SK-N-SH treated with all-trans-retinoic acid at 6 μM for 48 hours (cell line): Measurements from ENCODE around the gene ASTN2.

Source experiments
- ATAC-seq: fragments of 200-7000 bp; cut with Tn5 transposase; 3 replicates; pipeline ENCODE4 v1.9.1; 2020; ENCODE audit warnings: mild to moderate bottlenecking, moderate library complexity
- ARNTL ChIP-seq: fragments of 450-650 bp; formaldehyde crosslinking; IDR thresholded peaks from 2 replicates; pipeline ENCODE4 v1.5.0; 2020; ENCODE audit warnings: low read depth, mild to moderate bottlenecking, moderate library complexity, borderline replicate concordance
- ESRRG ChIP-seq: fragments of 250-450 bp; sonication (Bioruptor Pico); IDR thresholded peaks from 2 replicates; pipeline ENCODE4 v1.6.1; 2021; ENCODE audit warnings: mild to moderate bottlenecking
- GLIS3 ChIP-seq: fragments of 250-450 bp; sonication (Bioruptor Pico); IDR thresholded peaks from 2 replicates; pipeline ENCODE4 v1.5.0; 2020; ENCODE audit warnings: mild to moderate bottlenecking, moderate library complexity
- ISL1 ChIP-seq: fragments of 250-450 bp; sonication (Bioruptor Pico); IDR thresholded peaks from 2 replicates; pipeline ENCODE4 v2.1.2; 2022; ENCODE audit warnings: mild to moderate bottlenecking, moderate library complexity
- OSR1 ChIP-seq: fragments of 250-450 bp; sonication (Bioruptor Pico); IDR thresholded peaks from 2 replicates; pipeline ENCODE4 v1.8.0; 2022; ENCODE audit warnings: moderate library complexity, mild to moderate bottlenecking, inconsistent platforms
- PPARA ChIP-seq: fragments of 250-450 bp; sonication (Bioruptor Pico); IDR thresholded peaks from 2 replicates; pipeline ENCODE4 v1.5.0; 2020; ENCODE audit warnings: mild to moderate bottlenecking, borderline replicate concordance
- RARB ChIP-seq: fragments of 250-450 bp; sonication (Bioruptor Pico); IDR thresholded peaks from 2 replicates; pipeline ENCODE4 v1.8.0; 2021; ENCODE audit warnings: mild to moderate bottlenecking, moderate library complexity
- SNAI2 ChIP-seq: fragments of 250-450 bp; sonication (Bioruptor Pico); IDR thresholded peaks from 2 replicates; pipeline ENCODE4 v1.5.0; 2020; ENCODE audit warnings: mild to moderate bottlenecking, moderate library complexity
- TCF4 ChIP-seq: fragments of 250-450 bp; sonication (Bioruptor Pico); IDR thresholded peaks from 2 replicates; pipeline ENCODE4 v1.8.0; 2021; ENCODE audit warnings: mild to moderate bottlenecking, moderate library complexity, borderline replicate concordance
- ZFP3 ChIP-seq: fragments of 250-450 bp; sonication (Bioruptor Pico); IDR thresholded peaks from 2 replicates; pipeline ENCODE4 v1.5.0; 2020; ENCODE audit warnings: mild to moderate bottlenecking, moderate library complexity
- ZFP30 ChIP-seq: fragments of 450-650 bp; formaldehyde crosslinking; IDR thresholded peaks from 2 replicates; pipeline ENCODE4 v1.5.0; 2022; ENCODE audit warnings: mild to moderate bottlenecking, moderate library complexity
- ZNF70 ChIP-seq: fragments of 450-650 bp; formaldehyde crosslinking; IDR thresholded peaks from 2 replicates; pipeline ENCODE4 v1.5.0; 2020; ENCODE audit warnings: mild to moderate bottlenecking, moderate library complexity
- ZNF8 ChIP-seq: fragments of 450-650 bp; formaldehyde crosslinking; IDR thresholded peaks from 2 replicates; pipeline ENCODE4 v1.5.0; 2020; ENCODE audit warnings: mild to moderate bottlenecking, moderate library complexity
- TF ChIP-seq, protein P1 (sequence below): fragments of 250-450 bp; sonication (Bioruptor Pico); IDR thresholded peaks from 2 replicates; pipeline ENCODE4 v1.5.0; 2020; ENCODE audit warnings: mild to moderate bottlenecking, moderate library complexity
- TF ChIP-seq, protein P2 (sequence below): fragments of 250-450 bp; sonication (Bioruptor Pico); IDR thresholded peaks from 2 replicates; pipeline ENCODE4 v1.8.0; 2020; ENCODE audit warnings: mild to moderate bottlenecking, moderate library complexity, borderline replicate concordance
- TF ChIP-seq, protein P3 (sequence below): fragments of 250-450 bp; sonication (Bioruptor Pico); IDR thresholded peaks from 2 replicates; pipeline ENCODE4 v1.5.1; 2021; ENCODE audit warnings: mild to moderate bottlenecking, moderate library complexity

ASTN2 gene

DNA sequence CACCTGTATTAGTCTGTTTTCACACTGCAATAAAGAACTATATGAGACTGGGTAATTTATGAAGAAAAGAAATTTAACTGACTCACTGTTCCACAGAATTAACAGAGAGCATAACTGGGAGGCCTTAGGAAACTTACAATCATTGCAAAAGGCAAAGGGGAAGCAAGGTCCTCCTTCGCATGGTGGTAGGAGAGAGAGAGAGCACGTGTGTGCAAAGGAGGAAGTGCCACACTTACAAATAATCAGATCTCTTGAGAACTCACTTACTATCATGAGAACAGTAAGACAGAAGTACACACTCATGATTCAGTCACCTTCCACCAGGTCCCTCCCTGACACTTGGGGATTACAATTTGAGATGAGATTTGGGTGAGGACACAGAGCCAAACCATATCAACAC is 469.0 kb downstream of the ASTN2 start:
- no peak for ATAC-seq
- no peak for TF ChIP-seq ARNTL
- no peak for TF ChIP-seq SNAI2 (CRISPR knock-in tag)
- no peak for TF ChIP-seq GLIS3 (CRISPR knock-in tag)
- TF ChIP-seq ZFP30 (CRISPR knock-in tag), result no peak

DNA sequence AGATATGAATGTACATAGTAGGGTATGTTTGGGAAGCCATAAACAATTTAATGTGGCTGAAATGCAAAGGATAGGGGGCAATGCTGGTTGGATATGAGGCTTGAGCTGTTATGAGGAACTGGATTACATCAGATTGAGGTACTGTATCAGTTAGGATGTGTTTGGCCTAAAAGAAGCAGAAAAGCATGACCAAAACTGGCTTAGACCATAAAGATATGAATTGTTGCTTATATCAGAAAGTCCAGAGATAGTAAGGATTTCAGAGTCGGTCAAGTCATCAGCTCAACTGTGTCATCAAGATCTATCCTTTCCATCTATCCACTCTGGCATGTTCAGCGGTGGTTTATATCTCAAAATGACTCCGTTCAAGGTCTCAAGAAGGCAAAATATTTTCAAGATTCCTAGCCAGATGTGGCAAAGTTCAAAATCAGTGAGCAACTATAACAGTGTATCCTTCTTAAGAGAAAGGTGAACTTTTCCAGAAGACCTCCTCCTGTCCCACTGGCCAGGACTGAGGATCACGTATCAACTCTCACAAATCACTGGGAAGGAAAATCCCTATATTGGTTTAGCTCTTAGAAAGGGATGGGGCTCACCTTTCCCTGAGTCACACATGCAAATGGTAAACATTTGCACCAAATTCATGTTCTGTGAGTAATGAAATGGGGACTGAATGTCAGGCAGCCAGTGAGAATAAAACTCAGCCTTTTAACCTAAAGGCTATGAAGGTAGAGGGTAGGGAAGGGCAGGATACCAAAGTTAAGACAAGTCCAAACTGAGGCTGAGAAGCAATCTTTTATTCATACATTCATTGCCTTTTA is 469.9 kb downstream of the ASTN2 start:
- TF ChIP-seq RARB (CRISPR knock-in tag), result no peak
- TF ChIP-seq ESRRG (CRISPR knock-in tag), result no peak
- TF ChIP-seq, protein P1, sequence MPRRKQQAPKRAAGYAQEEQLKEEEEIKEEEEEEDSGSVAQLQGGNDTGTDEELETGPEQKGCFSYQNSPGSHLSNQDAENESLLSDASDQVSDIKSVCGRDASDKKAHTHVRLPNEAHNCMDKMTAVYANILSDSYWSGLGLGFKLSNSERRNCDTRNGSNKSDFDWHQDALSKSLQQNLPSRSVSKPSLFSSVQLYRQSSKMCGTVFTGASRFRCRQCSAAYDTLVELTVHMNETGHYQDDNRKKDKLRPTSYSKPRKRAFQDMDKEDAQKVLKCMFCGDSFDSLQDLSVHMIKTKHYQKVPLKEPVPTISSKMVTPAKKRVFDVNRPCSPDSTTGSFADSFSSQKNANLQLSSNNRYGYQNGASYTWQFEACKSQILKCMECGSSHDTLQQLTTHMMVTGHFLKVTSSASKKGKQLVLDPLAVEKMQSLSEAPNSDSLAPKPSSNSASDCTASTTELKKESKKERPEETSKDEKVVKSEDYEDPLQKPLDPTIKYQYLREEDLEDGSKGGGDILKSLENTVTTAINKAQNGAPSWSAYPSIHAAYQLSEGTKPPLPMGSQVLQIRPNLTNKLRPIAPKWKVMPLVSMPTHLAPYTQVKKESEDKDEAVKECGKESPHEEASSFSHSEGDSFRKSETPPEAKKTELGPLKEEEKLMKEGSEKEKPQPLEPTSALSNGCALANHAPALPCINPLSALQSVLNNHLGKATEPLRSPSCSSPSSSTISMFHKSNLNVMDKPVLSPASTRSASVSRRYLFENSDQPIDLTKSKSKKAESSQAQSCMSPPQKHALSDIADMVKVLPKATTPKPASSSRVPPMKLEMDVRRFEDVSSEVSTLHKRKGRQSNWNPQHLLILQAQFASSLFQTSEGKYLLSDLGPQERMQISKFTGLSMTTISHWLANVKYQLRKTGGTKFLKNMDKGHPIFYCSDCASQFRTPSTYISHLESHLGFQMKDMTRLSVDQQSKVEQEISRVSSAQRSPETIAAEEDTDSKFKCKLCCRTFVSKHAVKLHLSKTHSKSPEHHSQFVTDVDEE, result no peak
- no peak for TF ChIP-seq PPARA (CRISPR knock-in tag)
- no peak for TF ChIP-seq OSR1 (CRISPR knock-in tag)
- TF ChIP-seq SNAI2 (CRISPR knock-in tag), result no peak
- no peak for ATAC-seq

DNA sequence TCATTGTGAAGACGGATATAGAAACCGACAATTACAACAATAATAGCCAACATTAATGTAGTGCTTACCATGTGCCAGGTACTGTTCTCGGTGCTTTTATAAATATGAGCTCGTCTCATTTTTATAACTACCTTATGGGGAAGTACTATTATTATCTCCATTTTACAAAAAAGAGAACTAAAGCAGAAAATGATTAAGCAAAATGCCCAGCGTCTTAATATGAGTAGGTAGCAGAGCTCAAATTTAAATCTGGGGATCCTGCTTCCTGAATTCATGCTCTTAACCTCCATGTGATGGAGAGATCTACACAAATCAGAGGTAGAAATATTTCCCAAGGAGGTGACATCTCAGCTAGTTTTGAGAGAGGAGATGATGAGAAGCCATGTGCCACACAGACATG is 470.9 kb downstream of the ASTN2 start:
- no peak for ATAC-seq
- no peak for TF ChIP-seq ESRRG (CRISPR knock-in tag)
- no peak for TF ChIP-seq ISL1 (CRISPR knock-in tag)
- TF ChIP-seq ZNF70 (CRISPR knock-in tag), result no peak
- TF ChIP-seq TCF4, result no peak
- TF ChIP-seq ZNF8 (CRISPR knock-in tag), result no peak
- no peak for TF ChIP-seq ARNTL
- TF ChIP-seq ZFP3 (CRISPR knock-in tag), result no peak
- no peak for TF ChIP-seq SNAI2 (CRISPR knock-in tag)
- TF ChIP-seq, protein P2, sequence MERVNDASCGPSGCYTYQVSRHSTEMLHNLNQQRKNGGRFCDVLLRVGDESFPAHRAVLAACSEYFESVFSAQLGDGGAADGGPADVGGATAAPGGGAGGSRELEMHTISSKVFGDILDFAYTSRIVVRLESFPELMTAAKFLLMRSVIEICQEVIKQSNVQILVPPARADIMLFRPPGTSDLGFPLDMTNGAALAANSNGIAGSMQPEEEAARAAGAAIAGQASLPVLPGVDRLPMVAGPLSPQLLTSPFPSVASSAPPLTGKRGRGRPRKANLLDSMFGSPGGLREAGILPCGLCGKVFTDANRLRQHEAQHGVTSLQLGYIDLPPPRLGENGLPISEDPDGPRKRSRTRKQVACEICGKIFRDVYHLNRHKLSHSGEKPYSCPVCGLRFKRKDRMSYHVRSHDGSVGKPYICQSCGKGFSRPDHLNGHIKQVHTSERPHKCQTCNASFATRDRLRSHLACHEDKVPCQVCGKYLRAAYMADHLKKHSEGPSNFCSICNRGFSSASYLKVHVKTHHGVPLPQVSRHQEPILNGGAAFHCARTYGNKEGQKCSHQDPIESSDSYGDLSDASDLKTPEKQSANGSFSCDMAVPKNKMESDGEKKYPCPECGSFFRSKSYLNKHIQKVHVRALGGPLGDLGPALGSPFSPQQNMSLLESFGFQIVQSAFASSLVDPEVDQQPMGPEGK (CRISPR knock-in tag), result no peak

DNA sequence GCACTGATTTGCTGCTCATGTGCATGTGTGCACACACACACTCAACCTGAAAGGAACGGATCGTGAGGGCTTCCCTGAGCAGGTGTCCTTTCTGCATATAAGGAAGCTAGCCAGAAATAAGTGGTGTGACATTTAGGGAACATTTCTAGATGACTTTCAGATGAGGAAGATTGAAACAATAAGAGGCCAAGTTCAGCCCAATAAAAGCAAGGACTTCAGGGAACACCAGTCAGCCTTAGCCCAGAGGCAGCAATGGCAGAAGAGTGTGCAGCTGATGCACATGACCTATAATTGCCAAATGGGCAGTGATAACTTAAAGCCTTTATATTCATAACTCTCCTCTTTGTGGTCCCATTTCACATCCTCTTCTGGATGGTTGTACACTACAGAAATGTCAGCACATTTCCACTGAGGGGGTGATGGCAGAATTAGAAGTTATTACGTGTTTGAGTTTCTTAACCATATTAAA is 472.2 kb downstream of the ASTN2 start:
- ATAC-seq, result no peak
- TF ChIP-seq, protein P2 (CRISPR knock-in tag), result no peak
- TF ChIP-seq ARNTL, result no peak
- TF ChIP-seq ZNF8 (CRISPR knock-in tag), result no peak
- no peak for TF ChIP-seq SNAI2 (CRISPR knock-in tag)
- no peak for TF ChIP-seq OSR1 (CRISPR knock-in tag)
- TF ChIP-seq, protein P1, result no peak
- no peak for TF ChIP-seq PPARA (CRISPR knock-in tag)
- no peak for TF ChIP-seq ZFP30 (CRISPR knock-in tag)
- TF ChIP-seq ESRRG (CRISPR knock-in tag), result no peak
- TF ChIP-seq ZFP3 (CRISPR knock-in tag), result no peak
- TF ChIP-seq, protein P3, sequence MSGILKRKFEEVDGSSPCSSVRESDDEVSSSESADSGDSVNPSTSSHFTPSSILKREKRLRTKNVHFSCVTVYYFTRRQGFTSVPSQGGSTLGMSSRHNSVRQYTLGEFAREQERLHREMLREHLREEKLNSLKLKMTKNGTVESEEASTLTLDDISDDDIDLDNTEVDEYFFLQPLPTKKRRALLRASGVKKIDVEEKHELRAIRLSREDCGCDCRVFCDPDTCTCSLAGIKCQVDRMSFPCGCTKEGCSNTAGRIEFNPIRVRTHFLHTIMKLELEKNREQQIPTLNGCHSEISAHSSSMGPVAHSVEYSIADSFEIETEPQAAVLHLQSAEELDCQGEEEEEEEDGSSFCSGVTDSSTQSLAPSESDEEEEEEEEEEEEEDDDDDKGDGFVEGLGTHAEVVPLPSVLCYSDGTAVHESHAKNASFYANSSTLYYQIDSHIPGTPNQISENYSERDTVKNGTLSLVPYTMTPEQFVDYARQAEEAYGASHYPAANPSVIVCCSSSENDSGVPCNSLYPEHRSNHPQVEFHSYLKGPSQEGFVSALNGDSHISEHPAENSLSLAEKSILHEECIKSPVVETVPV (CRISPR knock-in tag), result no peak
- TF ChIP-seq RARB (CRISPR knock-in tag), result no peak
- TF ChIP-seq, all 23 proteins: peak for 0
